GM06990 (cell line): ENCODE results near the gene PCMTD2.
"Not testable (repeated sequence)": the region's sequence is repeated elsewhere in the genome, so short reads cannot be mapped to it uniquely, and the experiment has no call there.

Experiments used
- DNase-seq: peaks from one replicate; pipeline ENCODE4 v3.0.0-alpha.2; 2011; ENCODE audit not compliant: insufficient read length; ENCODE audit errors: extremely low read depth
- H3K27me3 ChIP-seq: replicated peaks from 2 replicates; pipeline ENCODE4 v1.6.0; 2011; ENCODE audit warnings: low read length; ENCODE audit not compliant: control insufficient read depth, insufficient read depth
- H3K36me3 ChIP-seq: 2 replicates; pipeline ENCODE4 v1.5.1; 2011; ENCODE audit warnings: low read length; ENCODE audit not compliant: control insufficient read depth, insufficient read depth
- H3K4me3 ChIP-seq: replicated peaks from 2 replicates; pipeline ENCODE4 v1.5.1; 2011; ENCODE audit warnings: low read depth, mild to moderate bottlenecking, control low read depth, low read length
- CTCF ChIP-seq: IDR thresholded peaks from 2 replicates; pipeline ENCODE4 v1.5.1; 2011; ENCODE audit warnings: low read length, control low read depth, mild to moderate bottlenecking, inconsistent platforms; ENCODE audit not compliant: insufficient read depth, poor library complexity, severe bottlenecking

The PCMTD2 gene

GRCh38 chr20:64280460-64280843, 24.9 kb downstream of the PCMTD2 start:
- no peak for DNase-seq
- Histone ChIP-seq H3K4me3 (no peak overlapping the region), H3K27me3 (no peaks in the 10 kb centered on the region), H3K36me3 (no peaks in the 10 kb centered on the region)
- TF ChIP-seq CTCF: no peak

GRCh38 chr20:64283646-64284045, 28.1 kb downstream of the PCMTD2 start:
- H3K36me3 ChIP-seq: no peaks in the 10 kb centered on the region
- H3K27me3 ChIP-seq: no peaks in the 10 kb centered on the region
- TF ChIP-seq CTCF: no peak
- no peak overlapping the region for H3K4me3 ChIP-seq
- no peak for DNase-seq

GRCh38 chr20:64285579-64286446, 30.3 kb downstream of the PCMTD2 start:
- not testable (repeated sequence) for H3K36me3 ChIP-seq, H3K4me3 ChIP-seq, H3K27me3 ChIP-seq
- peak; percentile 100 for TF ChIP-seq CTCF
- peak; percentile 91 for DNase-seq

- not testable (repeated sequence) for H3K27me3 ChIP-seq, H3K4me3 ChIP-seq, H3K36me3 ChIP-seq, DNase-seq
Measured at GRCh38 chr20:64286447-64287263, 31.1 kb downstream of the PCMTD2 start.

GRCh38 chr20:64287264-64287590, 31.7 kb downstream of the PCMTD2 start:
- not testable (repeated sequence) for H3K36me3 ChIP-seq, DNase-seq, H3K27me3 ChIP-seq, H3K4me3 ChIP-seq

GRCh38 chr20:64292167-64292566, 36.6 kb downstream of the PCMTD2 start:
- DNase-seq, H3K36me3 ChIP-seq, H3K4me3 ChIP-seq, H3K27me3 ChIP-seq: not testable (repeated sequence)

- H3K27me3 ChIP-seq, H3K36me3 ChIP-seq, DNase-seq, H3K4me3 ChIP-seq: not testable (repeated sequence)
Measured at GRCh38 chr20:64303086-64303485, 47.5 kb downstream of the PCMTD2 start.

GRCh38 chr20:64313761-64314160, 58.2 kb downstream of the PCMTD2 start:
- H3K36me3 ChIP-seq, DNase-seq, H3K4me3 ChIP-seq, H3K27me3 ChIP-seq: not testable (repeated sequence)

- H3K4me3 ChIP-seq, H3K36me3 ChIP-seq, H3K27me3 ChIP-seq, DNase-seq: not testable (repeated sequence)
Measured at GRCh38 chr20:64315381-64315780, 59.8 kb downstream of the PCMTD2 start.

GRCh38 chr20:64315884-64316283, 60.3 kb downstream of the PCMTD2 start:
- not testable (repeated sequence) for H3K36me3 ChIP-seq, H3K4me3 ChIP-seq, DNase-seq, H3K27me3 ChIP-seq
